Large intestine (tissue), 3 donors: ENCODE measurements around the gene TMPRSS11D. TPM values are rescaled to one million over a fixed set of nuclear protein-coding genes. Genes with fewer than 3 reads are reported as not detected.
A peak's percentile ranks its signal among the peaks of the same experiment; 100 is the strongest.

ENCODE experiments used
- DNase-seq, 2 donors: peaks; one replicate each; pipeline versions ENCODE4 v3.0.0 to v3.0.0-alpha.2; 2013
- H3K27ac ChIP-seq: one replicate; pipeline ENCODE4 v1.5.1; 2013; ENCODE audit warnings: low read length
- H3K27me3 ChIP-seq: 2 replicates; pipeline ENCODE4 v1.6.1; 2013; ENCODE audit warnings: low read length; ENCODE audit not compliant: control insufficient read depth, insufficient read depth
- H3K36me3 ChIP-seq: 2 replicates; pipeline ENCODE4 v1.6.1; 2013; ENCODE audit warnings: low read length; ENCODE audit not compliant: control insufficient read depth, insufficient read depth
- H3K4me1 ChIP-seq: one replicate; pipeline ENCODE4 v1.6.1; 2013; ENCODE audit warnings: low read length; ENCODE audit not compliant: control insufficient read depth, insufficient read depth
- H3K4me3 ChIP-seq: one replicate; pipeline ENCODE4 v1.5.1; 2013; ENCODE audit warnings: low read length
- H3K9me3 ChIP-seq: one replicate; pipeline ENCODE4 v1.6.1; 2013; ENCODE audit warnings: mild to moderate bottlenecking, low read depth, low read length, moderate library complexity; ENCODE audit not compliant: control insufficient read depth
- WGBS: methylation state at CpG from one replicate; pipeline ENCODE4 v1.1.5; 2013; ENCODE audit warnings: low lambda C conversion rate; ENCODE audit not compliant: insufficient coverage; 5-methylcytosine and 5-hydroxymethylcytosine counted together
- polyA plus RNA-seq: library from polyadenylated mRNA; unstranded; fragments of 120-200 nt; gene quantifications from one replicate; pipeline ENCODE4 v1.2.1, GENCODE V29; 2013

The TMPRSS11D gene
- polyA plus RNA-seq, 1 donor = 0.06 TPM

- Histone ChIP-seq H3K27me3 (no peaks in the 10 kb centered on the region), H3K4me3 (no peak overlapping the region), H3K9me3 (peaks cover 4% of the 10 kb centered on the region), H3K36me3 (no peaks in the 10 kb centered on the region), H3K4me1 (no peaks in the 10 kb centered on the region), H3K27ac (no peak overlapping the region)
- DNase-seq = no peak
These were observed 7.8 kb upstream of the TMPRSS11D start for GRCh38 chr4:67891645-67892044.

GRCh38 chr4:67886281-67886680, 2.5 kb upstream of the TMPRSS11D start:
- Histone ChIP-seq H3K36me3 (no peaks in the 10 kb centered on the region), H3K27ac (no peak overlapping the region), H3K9me3 (no peaks in the 10 kb centered on the region), H3K4me1 (no peaks in the 10 kb centered on the region), H3K4me3 (no peak overlapping the region), H3K27me3 (no peaks in the 10 kb centered on the region)
- DNase-seq = no peak
- 81% methylated on average over 3 of the region's 4 CpGs for WGBS

- 80% methylated on average over 1 of the region's 6 CpGs for WGBS
- H3K4me1 ChIP-seq = no peaks in the 10 kb centered on the region
- H3K27me3 ChIP-seq = no peaks in the 10 kb centered on the region
- H3K36me3 ChIP-seq = no peaks in the 10 kb centered on the region
- no peak overlapping the region for H3K4me3 ChIP-seq
- no peak for DNase-seq
- H3K9me3 ChIP-seq = no peaks in the 10 kb centered on the region
- no peak overlapping the region for H3K27ac ChIP-seq
These were observed 2.0 kb upstream of the TMPRSS11D start for GRCh38 chr4:67885762-67886161.

GRCh38 chr4:67884701-67885100, 899 bp upstream of the TMPRSS11D start:
- DNase-seq = no peak
- no peaks in the 10 kb centered on the region for H3K36me3 ChIP-seq
- H3K27ac ChIP-seq = no peak overlapping the region
- no peak overlapping the region for H3K4me3 ChIP-seq
- no peaks in the 10 kb centered on the region for H3K9me3 ChIP-seq
- H3K27me3 ChIP-seq = no peaks in the 10 kb centered on the region
- no peaks in the 10 kb centered on the region for H3K4me1 ChIP-seq

- no peak for DNase-seq
- H3K27me3 ChIP-seq = no peaks in the 10 kb centered on the region
- H3K36me3 ChIP-seq = no peaks in the 10 kb centered on the region
- no peak overlapping the region for H3K27ac ChIP-seq
- H3K4me3 ChIP-seq = no peak overlapping the region
- 100% methylated on average over 2 of the region's 5 CpGs for WGBS
- no peaks in the 10 kb centered on the region for H3K4me1 ChIP-seq
- H3K9me3 ChIP-seq = no peaks in the 10 kb centered on the region
These were observed 344 bp downstream of the TMPRSS11D start for GRCh38 chr4:67883458-67883857.

GRCh38 chr4:67880866-67881610, 2.8 kb downstream of the TMPRSS11D start:
- no CpG with 5 or more reads among the region's 1 CpG for WGBS
- peak in 1 of 2 donors; percentile 43 for DNase-seq
- Histone ChIP-seq H3K4me1 (no peaks in the 10 kb centered on the region), H3K9me3 (no peaks in the 10 kb centered on the region), H3K36me3 (no peaks in the 10 kb centered on the region), H3K27ac (no peak overlapping the region), H3K27me3 (no peaks in the 10 kb centered on the region), H3K4me3 (no peak overlapping the region)

- Histone ChIP-seq H3K27ac (no peak overlapping the region), H3K36me3 (no peaks in the 10 kb centered on the region), H3K27me3 (no peaks in the 10 kb centered on the region), H3K4me1 (no peaks in the 10 kb centered on the region), H3K9me3 (no peaks in the 10 kb centered on the region), H3K4me3 (no peak overlapping the region)
- no peak for DNase-seq
- 100% methylated on average over 1 of the region's 3 CpGs for WGBS
These were observed 4.3 kb downstream of the TMPRSS11D start for GRCh38 chr4:67879486-67879885.

- no peaks in the 10 kb centered on the region for H3K36me3 ChIP-seq
- WGBS = 92% methylated on average over 2 of the region's 3 CpGs
- DNase-seq = no peak
These were observed 6.7 kb downstream of the TMPRSS11D start for GRCh38 chr4:67877086-67877485.

GRCh38 chr4:67874986-67875385, 8.8 kb downstream of the TMPRSS11D start:
- H3K9me3 ChIP-seq = no peaks in the 10 kb centered on the region
- no peaks in the 10 kb centered on the region for H3K27me3 ChIP-seq
- DNase-seq = no peak
- no peak overlapping the region for H3K27ac ChIP-seq
- no peaks in the 10 kb centered on the region for H3K36me3 ChIP-seq
- H3K4me3 ChIP-seq = no peak overlapping the region
- WGBS = 100% methylated on average over 1 of the region's 2 CpGs
- H3K4me1 ChIP-seq = no peaks in the 10 kb centered on the region

More at GRCh38 chr4:67877086-67877485, 6.7 kb downstream of the TMPRSS11D start:
- H3K27ac ChIP-seq = no peak overlapping the region
- no peaks in the 10 kb centered on the region for H3K4me1 ChIP-seq
- no peaks in the 10 kb centered on the region for H3K27me3 ChIP-seq
- no peaks in the 10 kb centered on the region for H3K9me3 ChIP-seq
- H3K4me3 ChIP-seq = no peak overlapping the region

GRCh38 chr4:67873116-67873515, 10.7 kb downstream of the TMPRSS11D start:
- DNase-seq = no peak
- WGBS = 100% methylated on average over 1 of the region's 1 CpG
- no peaks in the 10 kb centered on the region for H3K4me1 ChIP-seq
- no peaks in the 10 kb centered on the region for H3K9me3 ChIP-seq
- H3K27me3 ChIP-seq = no peaks in the 10 kb centered on the region
- H3K4me3 ChIP-seq = no peak overlapping the region
- H3K36me3 ChIP-seq = no peaks in the 10 kb centered on the region
- no peak overlapping the region for H3K27ac ChIP-seq

- no peaks in the 10 kb centered on the region for H3K27me3 ChIP-seq
- H3K36me3 ChIP-seq = no peaks in the 10 kb centered on the region
- DNase-seq = peak; percentile 32 to 55
- no peak overlapping the region for H3K4me3 ChIP-seq
- no peak overlapping the region for H3K27ac ChIP-seq
- no peaks in the 10 kb centered on the region for H3K4me1 ChIP-seq
- H3K9me3 ChIP-seq = no peaks in the 10 kb centered on the region
These were observed 11.9 kb downstream of the TMPRSS11D start for GRCh38 chr4:67871867-67872266.
